OCI-LY7 (cell line): ENCODE results near the gene TRAPPC1.

Experiments used
- EZH2phosphoT487 ChIP-seq: fragments of 200-600 bp; sonication (generic); IDR thresholded peaks from 2 replicates; pipeline ENCODE4 v1.6.1; 2018; ENCODE audit warnings: low read depth, borderline replicate concordance, mild to moderate bottlenecking, mixed run types, antibody characterized with exemption, low read length, moderate library complexity, mixed read lengths
- TF ChIP-seq, protein P1 (sequence below): fragments of 200-600 bp; sonication (generic); conservative IDR thresholded peaks from 2 replicates; pipeline ENCODE4 v1.5.1; 2014; ENCODE audit warnings: mild to moderate bottlenecking, antibody characterized with exemption, low read length, moderate library complexity, mixed read lengths

DNA sequence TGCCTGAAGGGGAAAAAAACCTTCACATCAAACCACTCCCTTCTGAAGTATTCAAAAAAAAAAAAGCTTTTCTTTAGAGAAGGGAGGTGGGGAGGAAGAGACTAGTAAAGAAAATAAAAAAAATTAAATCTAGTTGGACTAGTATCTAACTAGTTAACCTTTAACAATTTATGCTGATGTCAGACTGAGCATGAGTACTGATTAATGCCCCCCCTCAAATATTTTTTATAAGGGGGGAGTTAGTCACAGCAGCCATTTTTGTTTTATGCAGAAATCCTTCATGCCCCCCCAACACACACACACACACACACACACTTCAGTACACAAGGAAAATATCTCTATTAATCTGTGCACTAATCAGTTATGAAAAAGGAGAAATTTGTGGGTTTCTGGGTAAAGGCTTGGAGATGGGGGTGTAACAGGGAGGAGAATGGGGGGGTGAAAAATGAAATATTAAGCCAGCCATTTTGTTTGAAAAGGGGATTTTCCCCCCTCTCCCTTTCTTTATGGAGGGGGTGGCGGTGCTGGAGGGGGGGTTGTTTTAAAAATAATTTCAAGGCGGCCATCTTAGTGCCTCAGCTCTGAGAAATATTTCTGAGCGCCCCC is 47.9 kb downstream of the TRAPPC1 start:
- TF ChIP-seq, protein P1, sequence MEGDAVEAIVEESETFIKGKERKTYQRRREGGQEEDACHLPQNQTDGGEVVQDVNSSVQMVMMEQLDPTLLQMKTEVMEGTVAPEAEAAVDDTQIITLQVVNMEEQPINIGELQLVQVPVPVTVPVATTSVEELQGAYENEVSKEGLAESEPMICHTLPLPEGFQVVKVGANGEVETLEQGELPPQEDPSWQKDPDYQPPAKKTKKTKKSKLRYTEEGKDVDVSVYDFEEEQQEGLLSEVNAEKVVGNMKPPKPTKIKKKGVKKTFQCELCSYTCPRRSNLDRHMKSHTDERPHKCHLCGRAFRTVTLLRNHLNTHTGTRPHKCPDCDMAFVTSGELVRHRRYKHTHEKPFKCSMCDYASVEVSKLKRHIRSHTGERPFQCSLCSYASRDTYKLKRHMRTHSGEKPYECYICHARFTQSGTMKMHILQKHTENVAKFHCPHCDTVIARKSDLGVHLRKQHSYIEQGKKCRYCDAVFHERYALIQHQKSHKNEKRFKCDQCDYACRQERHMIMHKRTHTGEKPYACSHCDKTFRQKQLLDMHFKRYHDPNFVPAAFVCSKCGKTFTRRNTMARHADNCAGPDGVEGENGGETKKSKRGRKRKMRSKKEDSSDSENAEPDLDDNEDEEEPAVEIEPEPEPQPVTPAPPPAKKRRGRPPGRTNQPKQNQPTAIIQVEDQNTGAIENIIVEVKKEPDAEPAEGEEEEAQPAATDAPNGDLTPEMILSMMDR = no peak
- TF ChIP-seq EZH2phosphoT487 = no peak
